Hepatocyte (in vitro differentiated cells): Measurements from ENCODE around the gene NXNL1.

Source experiments
- EZH2 ChIP-seq: fragments of 200-600 bp; sonication (generic); IDR thresholded peaks from 2 replicates; pipeline ENCODE4 v1.6.1; 2016; ENCODE audit warnings: antibody characterized with exemption, mild to moderate bottlenecking, borderline replicate concordance
- TF ChIP-seq, protein P1 (sequence below): fragments of 200-600 bp; sonication (generic); IDR thresholded peaks from 2 replicates; pipeline ENCODE4 v1.5.1; 2016; ENCODE audit warnings: antibody characterized with exemption, mild to moderate bottlenecking; ENCODE audit not compliant: poor library complexity

DNA sequence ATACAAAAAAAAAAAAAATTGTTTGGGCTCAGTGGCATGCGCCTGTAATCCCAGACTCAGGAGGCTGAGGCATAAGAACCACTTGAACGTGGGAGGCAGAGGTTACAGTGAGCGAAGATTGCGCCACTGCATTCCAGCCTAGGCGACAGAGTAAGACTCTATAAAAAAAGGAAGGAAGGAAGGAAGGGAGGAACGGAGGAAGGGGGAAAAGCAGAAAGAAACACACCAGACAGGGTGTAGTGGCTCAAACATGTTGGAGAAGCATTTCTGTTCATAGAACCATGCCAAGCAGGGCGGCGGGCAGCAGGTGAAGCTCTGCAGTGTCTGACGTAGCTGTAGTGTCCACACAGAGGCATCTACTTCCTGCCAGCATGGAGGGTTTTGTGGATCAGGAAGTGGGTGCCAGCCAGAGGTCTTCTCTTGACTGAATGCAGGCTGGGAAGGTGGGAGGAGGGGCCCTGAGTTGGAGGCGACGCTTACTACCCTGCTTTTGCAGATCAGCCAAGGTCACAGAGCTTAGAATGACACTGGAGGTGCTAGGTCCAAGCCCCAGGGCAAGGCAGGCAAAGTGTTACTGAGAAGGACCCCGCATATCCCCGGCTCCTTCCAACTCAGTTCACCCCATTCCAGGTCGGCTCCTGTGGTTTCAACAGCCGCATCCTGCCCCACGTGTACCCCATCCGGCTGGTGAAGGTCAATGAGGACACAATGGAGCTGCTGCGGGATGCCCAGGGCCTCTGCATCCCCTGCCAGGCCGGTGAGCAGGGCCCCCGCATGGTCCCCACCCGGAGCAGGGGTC, 39.1 kb upstream of the NXNL1 start:
- TF ChIP-seq, protein P1, sequence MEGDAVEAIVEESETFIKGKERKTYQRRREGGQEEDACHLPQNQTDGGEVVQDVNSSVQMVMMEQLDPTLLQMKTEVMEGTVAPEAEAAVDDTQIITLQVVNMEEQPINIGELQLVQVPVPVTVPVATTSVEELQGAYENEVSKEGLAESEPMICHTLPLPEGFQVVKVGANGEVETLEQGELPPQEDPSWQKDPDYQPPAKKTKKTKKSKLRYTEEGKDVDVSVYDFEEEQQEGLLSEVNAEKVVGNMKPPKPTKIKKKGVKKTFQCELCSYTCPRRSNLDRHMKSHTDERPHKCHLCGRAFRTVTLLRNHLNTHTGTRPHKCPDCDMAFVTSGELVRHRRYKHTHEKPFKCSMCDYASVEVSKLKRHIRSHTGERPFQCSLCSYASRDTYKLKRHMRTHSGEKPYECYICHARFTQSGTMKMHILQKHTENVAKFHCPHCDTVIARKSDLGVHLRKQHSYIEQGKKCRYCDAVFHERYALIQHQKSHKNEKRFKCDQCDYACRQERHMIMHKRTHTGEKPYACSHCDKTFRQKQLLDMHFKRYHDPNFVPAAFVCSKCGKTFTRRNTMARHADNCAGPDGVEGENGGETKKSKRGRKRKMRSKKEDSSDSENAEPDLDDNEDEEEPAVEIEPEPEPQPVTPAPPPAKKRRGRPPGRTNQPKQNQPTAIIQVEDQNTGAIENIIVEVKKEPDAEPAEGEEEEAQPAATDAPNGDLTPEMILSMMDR = no peak
- no peak for TF ChIP-seq EZH2
